SK-N-SH (cell line): ENCODE data around the gene LIME1. TPM values are rescaled to one million over a fixed set of nuclear protein-coding genes. Genes with fewer than 3 reads are reported as not detected.

Experiments
- CTCF ChIA-PET: fragments of 300-600, 350-600 bp; formaldehyde crosslinking; extraction: SDS; loops from one replicate; lab custom pipeline; 2021; lab: Yijun Ruan, JAX
- POLR2A ChIA-PET: fragments of 350-600 bp; sonication (Branson Sonifier 250); formaldehyde crosslinking; extraction: SDS; loops from one replicate; lab custom pipeline; 2020; ENCODE audit warnings: antibody characterized with exemption, inconsistent platforms; lab: Yijun Ruan, JAX
- DNase-seq: peaks from one replicate; pipeline ENCODE4 v3.0.0; 2012
- H2AFZ ChIP-seq: fragments of 200-600 bp; sonication (generic); 2 replicates; pipeline ENCODE4 v1.8.1; 2016; ENCODE audit warnings: antibody characterized with exemption, mild to moderate bottlenecking, low read depth
- H3F3A ChIP-seq: fragments of 200-600 bp; sonication (generic); replicated peaks from 2 replicates; pipeline ENCODE3; 2016; ENCODE audit warnings: antibody characterized with exemption, mild to moderate bottlenecking; ENCODE audit not compliant: insufficient read depth
- H3K27ac ChIP-seq, 2 experiments: fragments of 200-500 bp in 1 of 2; fragments of 200-600 bp in 1 of 2; sonication (Bioruptor generic) in 1 of 2; sonication (generic), shearing (Covaris generic) in 1 of 2; 2 replicates each; pipeline versions ENCODE4 v1.5.1 to v1.6.1; 2014 to 2016; ENCODE audit warnings: low read depth in 2 of 2, inconsistent platforms in 1 of 2, low read length in 1 of 2, mild to moderate bottlenecking in 1 of 2, mixed read lengths in 1 of 2
- H3K27me3 ChIP-seq: fragments of 200-600 bp; sonication (generic), shearing (Covaris generic); 2 replicates; pipeline ENCODE4 v1.6.1; 2016; ENCODE audit warnings: mixed run types; ENCODE audit not compliant: insufficient read depth
- H3K36me3 ChIP-seq, 2 experiments: fragments of 200-500 bp in 1 of 2; fragments of 200-600 bp in 1 of 2; sonication (Bioruptor generic) in 1 of 2; sonication (generic) in 1 of 2; replicated peaks in 1 of 2; 2 replicates each; pipeline versions ENCODE3 to v1.5.1; 2014 to 2016; ENCODE audit warnings: low read length in 1 of 2, mild to moderate bottlenecking in 1 of 2; ENCODE audit not compliant: insufficient read depth in 2 of 2, control insufficient read depth in 1 of 2
- H3K4me1 ChIP-seq, 2 experiments: fragments of 200-500 bp in 1 of 2; fragments of 200-600 bp in 1 of 2; sonication (Bioruptor generic) in 1 of 2; sonication (generic), shearing (Covaris generic) in 1 of 2; 2 replicates each; pipeline versions ENCODE4 v1.5.1 to v1.6.1; 2014 to 2016; ENCODE audit warnings: low read depth in 1 of 2, low read length in 1 of 2, mixed run types in 1 of 2; ENCODE audit not compliant: insufficient read depth in 2 of 2, control insufficient read depth in 1 of 2
- H3K4me2 ChIP-seq: fragments of 200-600 bp; sonication (generic), shearing (Covaris generic); 2 replicates; pipeline ENCODE4 v1.6.1; 2017; ENCODE audit warnings: mixed run types
- H3K4me3 ChIP-seq, 2 experiments: fragments of 200-500 bp in 1 of 2; fragments of 200-600 bp in 1 of 2; sonication (Bioruptor generic) in 1 of 2; sonication (generic), shearing (Covaris generic) in 1 of 2; 2 replicates each; pipeline versions ENCODE4 v1.5.1 to v1.8.1; 2014 to 2016; ENCODE audit warnings: low read depth in 2 of 2, inconsistent platforms in 1 of 2, low read length in 1 of 2, mild to moderate bottlenecking in 1 of 2, mixed read lengths in 1 of 2, moderate library complexity in 1 of 2
- H3K79me2 ChIP-seq: fragments of 200-600 bp; sonication (generic); 2 replicates; pipeline ENCODE4 v1.8.1; 2017; ENCODE audit warnings: mild to moderate bottlenecking; ENCODE audit not compliant: insufficient read depth
- H3K9ac ChIP-seq: fragments of 200-600 bp; sonication (generic); 2 replicates; pipeline ENCODE4 v1.6.1; 2017; ENCODE audit warnings: mixed run types
- H3K9me2 ChIP-seq: fragments of 200-600 bp; sonication (generic); 2 replicates; pipeline ENCODE4 v1.6.1; 2017; ENCODE audit warnings: mixed run types
- H3K9me3 ChIP-seq: fragments of 200-600 bp; sonication (generic); 2 replicates; pipeline ENCODE4 v1.6.1; 2017; ENCODE audit warnings: mixed run types, mild to moderate bottlenecking, moderate library complexity
- H4K20me1 ChIP-seq: fragments of 200-600 bp; sonication (generic); 2 replicates; pipeline ENCODE4 v1.6.1; 2017; ENCODE audit warnings: mild to moderate bottlenecking, mixed run types; ENCODE audit not compliant: insufficient read depth
- CHD2 ChIP-seq: fragments of 150-350 bp; IDR thresholded peaks from 2 replicates; pipeline ENCODE4 v1.6.1; 2018; ENCODE audit warnings: low read length; ENCODE audit not compliant: partially characterized antibody
- ELF1 ChIP-seq: IDR thresholded peaks from 2 replicates; pipeline ENCODE4 v1.4.0; 2012
- EP300 ChIP-seq, 2 experiments: IDR thresholded peaks; 2 replicates each; pipeline versions ENCODE4 v1.4.0 to v1.6.1; 2012; ENCODE audit warnings: borderline replicate concordance in 1 of 2, low read depth in 1 of 2, low read length in 1 of 2
- FOSL2 ChIP-seq: IDR thresholded peaks from 2 replicates; pipeline ENCODE4 v1.4.0; 2012; ENCODE audit warnings: low read depth, mild to moderate bottlenecking, moderate library complexity, borderline replicate concordance
- GATA2 ChIP-seq: sonication (generic); formaldehyde crosslinking; IDR thresholded peaks from 2 replicates; pipeline ENCODE4 v1.5.0; 2020; ENCODE audit warnings: mild to moderate bottlenecking, missing genetic modification reagents
- NRF1 ChIP-seq: IDR thresholded peaks from 2 replicates; pipeline ENCODE4 v1.6.1; 2012; ENCODE audit warnings: low read depth, mild to moderate bottlenecking, low read length
- RAD21 ChIP-seq: IDR thresholded peaks from 2 replicates; pipeline ENCODE4 v1.6.1; 2012; ENCODE audit warnings: mild to moderate bottlenecking, low read length
- REST ChIP-seq: IDR thresholded peaks from 2 replicates; pipeline ENCODE4 v1.6.1; 2012; ENCODE audit warnings: mild to moderate bottlenecking, low read depth, low read length, moderate library complexity
- RFX5 ChIP-seq: IDR thresholded peaks from 2 replicates; pipeline ENCODE4 v1.6.1; 2012; ENCODE audit warnings: mild to moderate bottlenecking, improper control_type of control experiment, low read length
- SIN3A ChIP-seq: IDR thresholded peaks from 2 replicates; pipeline ENCODE4 v1.6.1; 2012; ENCODE audit warnings: low read depth, mild to moderate bottlenecking, low read length, moderate library complexity, borderline replicate concordance
- TAF1 ChIP-seq: IDR thresholded peaks from 2 replicates; pipeline ENCODE4 v1.6.1; 2012; ENCODE audit warnings: low read depth, mild to moderate bottlenecking, low read length, moderate library complexity, borderline replicate concordance
- TEAD4 ChIP-seq: IDR thresholded peaks from 2 replicates; pipeline ENCODE4 v1.4.0; 2012; ENCODE audit warnings: mild to moderate bottlenecking, borderline replicate concordance; ENCODE audit not compliant: insufficient read depth
- USF1 ChIP-seq: IDR thresholded peaks from 2 replicates; pipeline ENCODE4 v1.4.0; 2012; ENCODE audit warnings: low read depth, borderline replicate concordance
- YY1 ChIP-seq: IDR thresholded peaks from 2 replicates; pipeline ENCODE4 v1.4.0; 2012; ENCODE audit warnings: low read depth, mild to moderate bottlenecking
- WGBS: methylation state at CpG from one replicate; pipeline ENCODE4 v1.1.6; 2017; ENCODE audit warnings: low lambda C conversion rate; 5-methylcytosine and 5-hydroxymethylcytosine counted together
- polyA plus RNA-seq, 3 experiments: library from polyadenylated mRNA; depleted of rRNA; stranded (reverse); fragments of >200 nt; gene quantifications; 2 replicates each; pipeline ENCODE4 v1.2.3, GENCODE V29; 2012
- TF ChIP-seq, protein P1 (sequence below): IDR thresholded peaks from 2 replicates; pipeline ENCODE4 v1.4.0; 2012; ENCODE audit warnings: low read depth, borderline replicate concordance
- TF ChIP-seq, protein P2 (sequence below): fragments of 150-350 bp; IDR thresholded peaks from 2 replicates; pipeline ENCODE4 v1.6.1; 2016; ENCODE audit warnings: mild to moderate bottlenecking, low read depth, low read length

The LIME1 gene
- polyA plus RNA-seq, 1 of the 3 experiments (the other 2 are of a cell fraction) = 10.9 TPM

DNA sequence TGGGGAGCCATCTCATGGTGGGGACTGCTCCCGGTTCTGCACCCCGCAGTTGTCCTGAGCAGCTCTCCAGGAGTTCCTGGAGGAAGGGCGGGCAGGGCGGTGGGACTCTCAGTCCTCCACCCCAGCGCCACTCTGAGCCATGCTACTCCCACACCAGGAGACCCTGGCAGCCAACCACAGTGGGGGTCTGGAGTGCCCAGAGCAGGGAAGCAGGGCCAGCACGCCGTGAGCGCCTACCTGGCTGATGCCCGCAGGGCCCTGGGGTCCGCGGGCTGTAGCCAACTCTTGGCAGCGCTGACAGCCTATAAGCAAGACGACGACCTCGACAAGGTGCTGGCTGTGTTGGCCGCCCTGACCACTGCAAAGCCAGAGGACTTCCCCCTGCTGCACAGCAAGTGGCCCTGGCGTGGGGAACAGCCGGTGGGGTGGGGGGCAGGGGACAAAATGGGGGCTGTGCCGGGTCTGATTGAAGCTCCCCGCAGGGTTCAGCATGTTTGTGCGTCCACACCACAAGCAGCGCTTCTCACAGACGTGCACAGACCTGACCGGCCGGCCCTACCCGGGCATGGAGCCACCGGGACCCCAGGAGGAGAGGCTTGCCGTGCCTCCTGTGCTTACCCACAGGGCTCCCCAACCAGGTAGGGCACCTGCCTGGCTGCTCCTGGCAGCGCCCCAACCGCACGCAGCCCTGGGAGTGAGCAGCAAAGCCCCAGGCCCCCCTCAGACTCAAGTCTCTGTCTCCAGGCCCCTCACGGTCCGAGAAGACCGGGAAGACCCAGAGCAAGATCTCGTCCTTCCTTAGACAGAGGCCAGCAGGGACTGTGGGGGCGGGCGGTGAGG lies 41.7 kb upstream of the LIME1 start:
- 100% methylated on average over 3 of the region's 37 CpGs for WGBS
- peaks cover 0 to 9% of the 10 kb centered on the region in 2 experiments for H3K36me3 ChIP-seq
- no peaks in the 10 kb centered on the region for H4K20me1 ChIP-seq
- CTCF ChIA-PET = interaction anchor here (0.7 to 1.1 kb wide), 2 partner anchors 12 to 81 kb away, joined by 3 read pairs; no protein-coding TSS in a partner anchor
- no peaks in the 10 kb centered on the region for H3F3A ChIP-seq
- DNase-seq = peak; percentile 39
- H3K4me2 ChIP-seq = no peak overlapping the region
- POLR2A ChIA-PET = interaction anchor here (1.1 kb wide), 1 partner anchor 33 kb away, joined by 4 read pairs; no protein-coding TSS in a partner anchor
- H3K27me3 ChIP-seq = no peaks in the 10 kb centered on the region
- H3K4me1 ChIP-seq = peaks cover 19 to 20% of the 10 kb centered on the region in 2 experiments; a peak in 3 of 4 replicates
- H3K4me3 ChIP-seq = no peak overlapping the region
- H3K9me3 ChIP-seq = no peaks in the 10 kb centered on the region
- H3K79me2 ChIP-seq = no peaks in the 10 kb centered on the region
- no peak overlapping the region for H3K9ac ChIP-seq
- no peak overlapping the region; a peak in 1 of 4 replicates for H3K27ac ChIP-seq
- no peak for TF ChIP-seq FOSL2
- TF ChIP-seq, protein P1, sequence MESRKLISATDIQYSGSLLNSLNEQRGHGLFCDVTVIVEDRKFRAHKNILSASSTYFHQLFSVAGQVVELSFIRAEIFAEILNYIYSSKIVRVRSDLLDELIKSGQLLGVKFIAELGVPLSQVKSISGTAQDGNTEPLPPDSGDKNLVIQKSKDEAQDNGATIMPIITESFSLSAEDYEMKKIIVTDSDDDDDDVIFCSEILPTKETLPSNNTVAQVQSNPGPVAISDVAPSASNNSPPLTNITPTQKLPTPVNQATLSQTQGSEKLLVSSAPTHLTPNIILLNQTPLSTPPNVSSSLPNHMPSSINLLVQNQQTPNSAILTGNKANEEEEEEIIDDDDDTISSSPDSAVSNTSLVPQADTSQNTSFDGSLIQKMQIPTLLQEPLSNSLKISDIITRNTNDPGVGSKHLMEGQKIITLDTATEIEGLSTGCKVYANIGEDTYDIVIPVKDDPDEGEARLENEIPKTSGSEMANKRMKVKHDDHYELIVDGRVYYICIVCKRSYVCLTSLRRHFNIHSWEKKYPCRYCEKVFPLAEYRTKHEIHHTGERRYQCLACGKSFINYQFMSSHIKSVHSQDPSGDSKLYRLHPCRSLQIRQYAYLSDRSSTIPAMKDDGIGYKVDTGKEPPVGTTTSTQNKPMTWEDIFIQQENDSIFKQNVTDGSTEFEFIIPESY = no peak
- no peak for TF ChIP-seq SIN3A
- TF ChIP-seq YY1 = no peak
- TF ChIP-seq REST = no peak
- no peak for TF ChIP-seq EP300 (IDR thresholded peaks at IDR 0.05; ENCODE audit: borderline replicate concordance in 1 of 2, low read depth in 1 of 2, low read length in 1 of 2)
- TF ChIP-seq GATA2 (CRISPR knock-in tag) = no peak
- no peak for TF ChIP-seq ELF1
- no peak for TF ChIP-seq USF1
- TF ChIP-seq TEAD4 = no peak
- TF ChIP-seq RAD21 = no peak
- no peak for TF ChIP-seq RFX5
- TF ChIP-seq TAF1 = no peak
- TF ChIP-seq CHD2 = no peak
- TF ChIP-seq NRF1 = no peak
- TF ChIP-seq, protein P2, sequence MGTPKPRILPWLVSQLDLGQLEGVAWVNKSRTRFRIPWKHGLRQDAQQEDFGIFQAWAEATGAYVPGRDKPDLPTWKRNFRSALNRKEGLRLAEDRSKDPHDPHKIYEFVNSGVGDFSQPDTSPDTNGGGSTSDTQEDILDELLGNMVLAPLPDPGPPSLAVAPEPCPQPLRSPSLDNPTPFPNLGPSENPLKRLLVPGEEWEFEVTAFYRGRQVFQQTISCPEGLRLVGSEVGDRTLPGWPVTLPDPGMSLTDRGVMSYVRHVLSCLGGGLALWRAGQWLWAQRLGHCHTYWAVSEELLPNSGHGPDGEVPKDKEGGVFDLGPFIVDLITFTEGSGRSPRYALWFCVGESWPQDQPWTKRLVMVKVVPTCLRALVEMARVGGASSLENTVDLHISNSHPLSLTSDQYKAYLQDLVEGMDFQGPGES = no peak
- H3K9me2 ChIP-seq = no peaks in the 10 kb centered on the region
- no peak overlapping the region for H2AFZ ChIP-seq
